Measurements from ENCODE around the gene DDX17. TPM values are rescaled to one million over a fixed set of nuclear protein-coding genes. Genes with fewer than 3 reads are reported as not detected.

Gene DDX17
- 246 and 311 TPM in 2 replicates for total RNA-seq (2014; rRNA removed; shearing (Covaris generic); ENCODE audit: low replicate concordance)

GRCh38 chr22:38506118-38506962, at the start of gene DDX17:
TSS of gene DDX17 (minus strand) at chr22:38506311.
- Histone ChIP-seq H3K27me3 (no peaks in the 10 kb centered on the region), H3K36me3 (peaks cover 44% of the 10 kb centered on the region), H3K9me3 (no peaks in the 10 kb centered on the region), H3K4me3 (peak within 1 kb of the TSS; percentile 100)
- DNase-seq, result peak; percentile 88

DNA sequence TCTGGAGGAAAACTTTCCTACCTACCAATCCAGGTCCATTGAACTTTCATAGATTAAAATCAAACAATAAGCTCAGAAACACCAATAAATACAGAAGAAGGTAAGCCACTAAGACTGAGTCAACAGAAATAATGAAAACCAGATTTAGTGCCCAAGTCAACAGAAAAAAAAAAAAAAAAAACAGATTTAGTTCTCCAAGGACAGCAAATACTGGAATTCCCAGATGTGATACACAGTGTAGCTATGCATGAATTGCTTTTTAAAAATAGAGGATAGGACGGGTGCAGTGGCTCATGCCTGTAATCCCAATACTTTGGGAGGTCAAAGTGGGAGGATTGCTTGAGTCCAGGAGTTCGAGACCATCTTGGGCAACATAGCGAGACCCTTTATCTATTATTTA, 48.2 kb upstream of the DDX17 start:
- no peaks in the 10 kb centered on the region for H3K9me3 ChIP-seq
- no peaks in the 10 kb centered on the region for H3K27me3 ChIP-seq
- H3K36me3 ChIP-seq, result no peaks in the 10 kb centered on the region
- no peak overlapping the region for H3K4me3 ChIP-seq
- DNase-seq, result peak; percentile 5

GRCh38 chr22:38549101-38549894, 43.2 kb upstream of the DDX17 start:
- Histone ChIP-seq H3K36me3 (no peaks in the 10 kb centered on the region), H3K27me3 (no peaks in the 10 kb centered on the region), H3K9me3 (no peaks in the 10 kb centered on the region), H3K4me3 (no peak overlapping the region)
- no peak for DNase-seq

- DNase-seq, result no peak
- no peaks in the 10 kb centered on the region for H3K27me3 ChIP-seq
- no peaks in the 10 kb centered on the region for H3K36me3 ChIP-seq
- no peak overlapping the region for H3K4me3 ChIP-seq
- H3K9me3 ChIP-seq, result peaks cover 7% of the 10 kb centered on the region; the same call in 1 of the 2 replicates
Measured at GRCh38 chr22:38540701-38541100, 34.6 kb upstream of the DDX17 start.

- Histone ChIP-seq H3K27me3 (no peaks in the 10 kb centered on the region), H3K9me3 (no peaks in the 10 kb centered on the region), H3K36me3 (no peaks in the 10 kb centered on the region), H3K4me3 (no peak overlapping the region)
- no peak for DNase-seq
Measured at GRCh38 chr22:38531251-38531938, 25.3 kb upstream of the DDX17 start.

- Histone ChIP-seq H3K9me3 (no peaks in the 10 kb centered on the region), H3K27me3 (peaks cover 18% of the 10 kb centered on the region), H3K36me3 (no peaks in the 10 kb centered on the region), H3K4me3 (no peak overlapping the region)
- no peak for DNase-seq
Measured at GRCh38 chr22:38524429-38524828, 18.3 kb upstream of the DDX17 start.

DNA sequence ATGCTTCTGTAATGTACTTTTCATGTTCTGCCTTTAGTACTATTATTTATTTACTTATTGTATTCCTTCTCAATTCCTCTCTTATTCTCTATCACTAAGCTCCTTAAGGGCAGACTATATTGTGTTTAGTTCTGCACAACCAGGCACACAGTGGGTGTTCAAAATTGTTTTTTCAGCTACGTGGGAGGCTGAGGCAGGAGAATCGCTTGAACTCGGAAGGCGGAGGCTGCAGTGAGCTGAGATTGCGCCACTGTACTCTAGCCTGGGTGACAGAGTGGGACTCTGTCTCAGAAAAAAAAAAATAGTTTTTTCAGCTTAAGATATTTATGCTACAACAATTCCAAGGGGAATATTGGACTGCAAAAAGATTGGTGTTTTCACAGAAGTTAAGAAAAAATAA, 17.4 kb upstream of the DDX17 start:
- DNase-seq, result no peak
- Histone ChIP-seq H3K4me3 (no peak overlapping the region), H3K27me3 (peaks cover 18% of the 10 kb centered on the region), H3K36me3 (no peaks in the 10 kb centered on the region), H3K9me3 (no peaks in the 10 kb centered on the region)

DNA sequence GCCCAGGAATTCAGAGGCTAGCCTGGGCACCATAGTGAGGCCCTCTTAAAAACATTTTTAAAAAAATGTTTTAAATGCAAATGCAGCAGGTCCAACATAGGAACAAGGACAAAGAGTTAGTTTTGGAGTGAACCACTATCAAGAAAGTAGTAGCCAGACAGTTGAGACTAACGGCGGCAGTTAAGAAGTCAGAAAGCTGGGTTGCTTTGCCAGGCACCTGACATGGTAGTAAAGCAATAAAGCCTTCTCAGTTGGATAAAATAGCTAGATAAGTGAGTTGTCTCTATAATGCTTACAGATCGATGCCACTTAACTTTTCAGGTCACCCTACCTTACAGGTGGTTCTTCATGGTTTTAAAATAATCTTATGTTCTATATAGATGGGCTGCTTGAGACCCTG, 16.9 kb upstream of the DDX17 start:
- DNase-seq, result no peak
- H3K9me3 ChIP-seq, result no peaks in the 10 kb centered on the region
- H3K36me3 ChIP-seq, result no peaks in the 10 kb centered on the region
- H3K27me3 ChIP-seq, result peaks cover 18% of the 10 kb centered on the region
- H3K4me3 ChIP-seq, result no peak overlapping the region

GRCh38 chr22:38519453-38520250, 13.5 kb upstream of the DDX17 start:
- DNase-seq, result no peak
- Histone ChIP-seq H3K4me3 (no peak overlapping the region), H3K27me3 (peaks cover 14% of the 10 kb centered on the region)

DNA sequence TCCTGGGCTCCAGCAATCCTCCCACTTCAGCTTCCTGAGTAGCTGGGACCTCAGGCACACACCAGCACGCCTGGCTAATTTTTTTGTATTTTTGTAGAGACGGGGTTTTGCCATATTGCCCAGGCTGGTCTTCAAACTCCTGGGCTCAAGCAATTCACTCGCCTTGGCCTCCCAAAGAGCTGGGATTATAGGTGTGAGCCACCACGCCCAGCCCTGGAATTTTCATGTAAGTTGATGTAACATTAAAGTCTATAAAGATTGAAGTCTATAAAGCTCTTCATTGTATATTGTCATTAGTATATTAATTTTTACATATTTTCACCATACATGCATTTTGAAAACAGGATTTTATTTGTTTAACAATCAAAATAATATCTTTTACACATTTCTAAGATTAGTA, 12.5 kb upstream of the DDX17 start:
- DNase-seq, result no peak
- H3K27me3 ChIP-seq, result peaks cover 14% of the 10 kb centered on the region
- H3K4me3 ChIP-seq, result no peak overlapping the region
- H3K9me3 ChIP-seq, result no peaks in the 10 kb centered on the region
- no peaks in the 10 kb centered on the region for H3K36me3 ChIP-seq

More at GRCh38 chr22:38519453-38520250, 13.5 kb upstream of the DDX17 start:
- Histone ChIP-seq H3K36me3 (no peaks in the 10 kb centered on the region), H3K9me3 (no peaks in the 10 kb centered on the region)

DNA sequence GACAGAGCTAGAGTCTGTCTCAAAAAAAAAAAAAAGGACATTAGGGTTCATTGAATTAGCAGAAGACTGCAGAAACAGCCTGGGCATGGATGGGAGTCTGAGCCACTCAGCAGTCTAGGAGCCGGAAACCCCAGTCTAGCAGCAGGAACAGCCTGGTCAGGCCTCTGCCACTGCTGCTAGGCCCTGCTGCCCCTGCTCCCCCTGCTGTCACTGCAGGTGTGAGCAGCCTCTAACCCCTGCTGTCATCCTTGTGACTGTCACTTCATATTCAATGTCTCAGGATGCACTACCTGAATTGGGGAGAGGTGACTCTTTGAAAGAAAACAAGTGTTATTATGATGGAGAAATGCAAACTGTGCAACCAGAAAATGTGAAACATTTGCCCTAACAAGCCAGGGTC, 7.0 kb upstream of the DDX17 start:
- no peaks in the 10 kb centered on the region for H3K9me3 ChIP-seq
- H3K27me3 ChIP-seq, result no peaks in the 10 kb centered on the region
- no peaks in the 10 kb centered on the region for H3K36me3 ChIP-seq
- DNase-seq, result no peak
- no peak overlapping the region for H3K4me3 ChIP-seq

DNA sequence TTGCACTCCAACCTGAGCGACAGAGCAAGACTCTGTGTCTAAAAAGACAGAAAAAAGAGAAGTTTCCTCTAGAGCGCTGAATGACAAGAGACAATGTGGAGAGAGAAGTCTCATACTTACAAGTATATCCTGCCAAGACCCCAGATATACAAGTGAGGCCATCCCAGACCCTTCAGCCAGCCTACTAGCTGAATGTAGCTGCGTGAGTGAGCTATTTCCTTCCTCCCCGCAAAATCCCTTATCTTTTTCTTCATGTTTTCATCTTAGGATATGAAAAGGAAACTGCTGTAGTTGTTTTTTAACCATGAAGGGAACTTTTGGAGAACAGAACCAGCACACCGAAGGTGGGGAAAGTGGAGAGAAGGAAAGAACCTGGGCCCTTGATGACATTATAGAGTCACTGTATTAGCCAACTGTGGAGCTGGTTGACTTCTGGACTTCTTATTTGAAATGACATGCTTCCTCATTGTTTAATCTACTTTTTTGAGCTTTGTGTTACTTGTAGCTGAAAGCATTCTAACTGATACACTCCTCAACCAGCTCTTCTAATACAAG, 4.4 kb upstream of the DDX17 start:
- DNase-seq, result no peak
- H3K36me3 ChIP-seq, result 0 out of 2 replicates have a peak, but pooled peaks cover 3% of the 10 kb centered on the region
- no peak overlapping the region for H3K4me3 ChIP-seq
- H3K27me3 ChIP-seq, result no peaks in the 10 kb centered on the region
- H3K9me3 ChIP-seq, result no peaks in the 10 kb centered on the region

GRCh38 chr22:38505541-38506117, 482 bp downstream of the DDX17 start:
- Histone ChIP-seq H3K27me3 (no peaks in the 10 kb centered on the region), H3K9me3 (no peaks in the 10 kb centered on the region), H3K36me3 (peaks cover 49% of the 10 kb centered on the region), H3K4me3 (peak overlapping the region; percentile 100)
- DNase-seq, result peak; percentile 73

DNA sequence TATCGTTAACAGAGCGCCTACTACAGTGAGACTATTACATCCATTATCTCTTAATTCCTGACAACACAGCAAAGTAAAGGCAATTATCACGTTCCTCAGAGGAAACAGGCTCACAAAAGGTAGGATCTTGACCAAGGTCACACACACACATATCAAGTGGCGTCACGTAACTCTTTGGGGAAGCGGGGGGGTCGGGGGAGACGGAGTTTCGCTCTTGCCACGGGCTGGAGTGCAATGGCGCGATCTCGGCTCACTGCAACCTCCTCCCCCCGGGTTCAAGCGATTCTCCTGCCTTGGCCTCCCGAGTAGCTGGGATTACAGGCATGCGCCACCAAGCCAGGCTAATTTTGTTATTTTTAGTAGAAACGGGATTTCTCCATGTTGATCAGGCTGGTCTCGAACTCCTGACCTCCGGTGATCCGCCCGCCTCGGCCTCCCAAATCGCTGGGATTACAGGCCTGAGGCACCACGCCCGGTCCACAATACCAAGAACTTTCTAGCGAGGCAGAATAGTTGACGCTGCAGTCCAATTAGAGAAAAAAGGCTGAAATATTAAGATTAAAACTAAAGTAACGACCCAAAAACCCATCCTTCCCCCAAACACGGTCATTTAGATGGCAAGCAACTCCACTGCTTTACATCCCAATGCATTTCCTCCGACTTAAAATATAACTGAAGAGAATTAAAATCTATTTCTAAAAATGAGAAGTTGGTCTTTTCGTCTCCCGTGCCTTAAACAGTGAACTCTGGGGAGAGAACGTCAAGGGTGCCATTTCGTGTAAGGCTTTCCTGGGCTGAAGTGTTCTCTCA, 1.2 kb downstream of the DDX17 start:
- Histone ChIP-seq H3K36me3 (peaks cover 56% of the 10 kb centered on the region), H3K27me3 (no peaks in the 10 kb centered on the region), H3K4me3 (peak overlapping the region; percentile 100), H3K9me3 (no peaks in the 10 kb centered on the region)
- peak; percentile 55 for DNase-seq

DNA sequence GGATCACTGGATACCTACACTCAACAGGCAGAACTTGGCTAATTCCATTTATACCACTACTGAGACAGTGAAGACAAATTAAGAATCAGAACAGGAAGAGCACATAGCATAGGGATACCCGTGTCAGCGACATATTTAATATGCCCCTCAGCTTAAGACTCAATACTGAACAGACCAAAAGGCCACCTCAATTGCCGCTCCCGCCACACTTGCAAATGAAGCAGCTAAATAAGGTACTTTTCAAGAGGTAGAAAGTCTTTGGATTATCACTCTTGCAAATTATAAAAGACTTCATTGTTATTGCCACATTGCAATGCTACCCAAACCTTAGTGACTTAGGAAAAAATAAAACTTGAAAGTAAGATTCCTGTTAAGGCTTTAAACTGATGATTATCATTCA, 3.1 kb downstream of the DDX17 start:
- Histone ChIP-seq H3K4me3 (peak overlapping the region; percentile 100), H3K36me3 (peaks cover 75% of the 10 kb centered on the region), H3K27me3 (no peaks in the 10 kb centered on the region), H3K9me3 (no peaks in the 10 kb centered on the region)
- no peak for DNase-seq

Measured in MG63 (cell line).